ENCODE measurements around the gene PPP1R3G.

PPP1R3G gene

GRCh38 chr6:5130135-5130866 is 45.2 kb downstream of the PPP1R3G start:
- CTCF ChIA-PET, result interaction anchor here (0.7 to 3.8 kb wide), 3 partner anchors 9 to 33 kb away, joined by 3 to 22 read pairs (median 5); no protein-coding TSS in a partner anchor
- POLR2A ChIA-PET, result no interaction called here
- TF ChIP-seq, protein P1, sequence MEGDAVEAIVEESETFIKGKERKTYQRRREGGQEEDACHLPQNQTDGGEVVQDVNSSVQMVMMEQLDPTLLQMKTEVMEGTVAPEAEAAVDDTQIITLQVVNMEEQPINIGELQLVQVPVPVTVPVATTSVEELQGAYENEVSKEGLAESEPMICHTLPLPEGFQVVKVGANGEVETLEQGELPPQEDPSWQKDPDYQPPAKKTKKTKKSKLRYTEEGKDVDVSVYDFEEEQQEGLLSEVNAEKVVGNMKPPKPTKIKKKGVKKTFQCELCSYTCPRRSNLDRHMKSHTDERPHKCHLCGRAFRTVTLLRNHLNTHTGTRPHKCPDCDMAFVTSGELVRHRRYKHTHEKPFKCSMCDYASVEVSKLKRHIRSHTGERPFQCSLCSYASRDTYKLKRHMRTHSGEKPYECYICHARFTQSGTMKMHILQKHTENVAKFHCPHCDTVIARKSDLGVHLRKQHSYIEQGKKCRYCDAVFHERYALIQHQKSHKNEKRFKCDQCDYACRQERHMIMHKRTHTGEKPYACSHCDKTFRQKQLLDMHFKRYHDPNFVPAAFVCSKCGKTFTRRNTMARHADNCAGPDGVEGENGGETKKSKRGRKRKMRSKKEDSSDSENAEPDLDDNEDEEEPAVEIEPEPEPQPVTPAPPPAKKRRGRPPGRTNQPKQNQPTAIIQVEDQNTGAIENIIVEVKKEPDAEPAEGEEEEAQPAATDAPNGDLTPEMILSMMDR (IDR thresholded peaks at IDR 0.05; ENCODE audit: control extremely low read depth, extremely low read depth, low read depth, missing control alignments), result no peak
- no peak for DNase-seq (ENCODE audit: extremely low spot score)

- DNase-seq (ENCODE audit: extremely low spot score), result peak; percentile 29
- CTCF ChIA-PET, result interaction anchor here (1.8 to 3.8 kb wide), 2 partner anchors 11 to 12 kb away, joined by 8 to 22 read pairs; no protein-coding TSS in a partner anchor
- TF ChIP-seq, protein P1 (IDR thresholded peaks at IDR 0.05; ENCODE audit: control extremely low read depth, extremely low read depth, low read depth, missing control alignments), result no peak
- POLR2A ChIA-PET, result no interaction called here
These were observed 47.6 kb downstream of the PPP1R3G start for GRCh38 chr6:5132731-5133130.

- ChIA-PET POLR2A (no interaction called here), CTCF (interaction anchor here (1.0 to 1.5 kb wide), 5 partner anchors 9 to 30 kb away, joined by 3 to 6 read pairs (median 3); no protein-coding TSS in a partner anchor)
- no peak for DNase-seq (ENCODE audit: extremely low spot score)
- TF ChIP-seq, protein P1 (IDR thresholded peaks at IDR 0.05; ENCODE audit: control extremely low read depth, extremely low read depth, low read depth, missing control alignments), result no peak
These were observed 48.8 kb downstream of the PPP1R3G start for GRCh38 chr6:5133943-5134342.

DNA sequence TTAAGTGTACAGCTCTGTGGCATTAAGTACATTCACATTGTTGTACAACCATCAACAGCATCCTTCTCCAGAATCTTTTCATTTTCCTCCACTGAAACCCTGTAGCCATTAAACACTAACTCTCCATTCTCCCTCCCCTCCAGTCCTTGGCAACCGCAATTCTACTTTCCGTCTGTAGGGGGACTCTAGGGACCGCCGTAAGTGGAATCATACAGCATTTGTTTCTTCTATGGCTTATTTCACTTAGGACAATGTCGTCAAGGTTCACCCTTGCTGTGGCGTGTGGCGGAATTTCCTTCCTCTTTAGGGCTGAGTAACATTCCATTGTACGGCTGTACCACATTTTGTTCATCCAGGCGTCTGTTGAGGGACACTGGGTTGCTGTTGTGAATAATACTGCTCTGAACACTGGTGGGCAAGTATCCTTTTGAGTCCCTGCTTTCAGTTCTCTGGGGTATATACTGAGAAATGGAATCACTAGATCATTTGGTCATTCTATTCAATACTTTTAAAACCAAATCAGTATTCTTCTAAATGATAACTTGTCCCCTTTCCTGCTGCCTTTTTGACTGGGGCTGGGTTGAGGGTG is 50.7 kb downstream of the PPP1R3G start:
- CTCF ChIA-PET, result interaction anchor here (1.1 kb wide), 1 partner anchor 8 kb away, joined by 5 read pairs; no protein-coding TSS in a partner anchor
- DNase-seq (ENCODE audit: extremely low spot score), result peak; percentile 40
- TF ChIP-seq, protein P1 (IDR thresholded peaks at IDR 0.05; ENCODE audit: control extremely low read depth, extremely low read depth, low read depth, missing control alignments), result peak; percentile 64
- POLR2A ChIA-PET, result no interaction called here

DNA sequence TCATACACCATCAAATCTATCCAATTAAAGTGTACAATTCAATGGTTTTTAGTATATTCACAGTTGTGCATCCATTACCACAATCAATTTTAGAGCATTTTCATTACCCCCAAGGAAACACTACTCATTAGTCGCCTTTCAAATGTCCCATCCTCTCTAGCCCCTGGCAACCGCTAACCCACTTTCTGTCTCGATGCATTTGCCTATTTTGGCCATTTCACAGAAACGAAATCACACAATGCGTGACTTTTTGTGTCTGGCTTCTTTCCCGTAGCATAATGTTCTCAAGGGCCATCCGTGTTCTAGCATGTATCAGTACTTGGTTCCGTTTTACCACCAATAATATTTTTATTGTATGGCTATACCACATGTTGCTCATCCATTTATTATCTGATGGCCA is 51.7 kb downstream of the PPP1R3G start:
- ChIA-PET CTCF (interaction anchor here (0.9 to 1.6 kb wide), 2 partner anchors 10 to 12 kb away, joined by 3 to 5 read pairs; no protein-coding TSS in a partner anchor), POLR2A (no interaction called here)
- no peak for DNase-seq (ENCODE audit: extremely low spot score)
- TF ChIP-seq, protein P1 (IDR thresholded peaks at IDR 0.05; ENCODE audit: control extremely low read depth, extremely low read depth, low read depth, missing control alignments), result no peak
